Thymus (tissue), 14 donors: ENCODE data around the gene SLC16A2. TPM values are rescaled to one million over a fixed set of nuclear protein-coding genes. Genes with fewer than 3 reads are reported as not detected.

Experiments
- DNase-seq, 9 donors: peaks; one replicate each; pipeline ENCODE4 v3.0.0-alpha.2; 2013; ENCODE audit warnings: low spot score in 9 of 9, low read depth in 6 of 9, missing footprints in 1 of 9
- H3K27ac ChIP-seq, 2 donors: one replicate each; pipeline ENCODE4 v1.5.1; 2013; ENCODE audit warnings: control low read depth in 1 of 2, low read depth in 1 of 2, low read length in 1 of 2, mild to moderate bottlenecking in 1 of 2, moderate library complexity in 1 of 2
- H3K27me3 ChIP-seq, 2 donors: one replicate each; pipeline ENCODE4 v1.5.1; 2013; ENCODE audit warnings: low read length in 1 of 2; ENCODE audit not compliant: control insufficient read depth in 2 of 2, insufficient read depth in 1 of 2
- H3K36me3 ChIP-seq, 2 donors: one replicate each; pipeline ENCODE4 v1.5.1; 2013; ENCODE audit warnings: low read length in 1 of 2, mild to moderate bottlenecking in 1 of 2, moderate library complexity in 1 of 2; ENCODE audit not compliant: control insufficient read depth in 2 of 2, insufficient read depth in 2 of 2
- H3K4me1 ChIP-seq, 2 donors: one replicate each; pipeline ENCODE4 v1.5.1; 2013; ENCODE audit warnings: low read length in 2 of 2; ENCODE audit not compliant: control insufficient read depth in 2 of 2, insufficient read depth in 2 of 2
- H3K4me3 ChIP-seq, 2 donors: one replicate each; pipeline ENCODE4 v1.5.1; 2013; ENCODE audit warnings: low read length in 2 of 2, control low read depth in 1 of 2, mild to moderate bottlenecking in 1 of 2
- H3K9me3 ChIP-seq, 2 donors: one replicate each; pipeline ENCODE4 v1.5.1; 2013; ENCODE audit warnings: low read length in 1 of 2, mild to moderate bottlenecking in 1 of 2; ENCODE audit not compliant: control insufficient read depth in 2 of 2, insufficient read depth in 1 of 2
- WGBS: extraction: QIAGEN DNeasy Blood & Tissue Kit; methylation state at CpG from one replicate; pipeline ENCODE4 v1.1.7; 2013; 5-methylcytosine and 5-hydroxymethylcytosine counted together
- long read RNA-seq, 10 donors: transcript quantifications; one replicate each; lab custom pipeline, GENCODE V29; 2026
- polyA plus RNA-seq: library from polyadenylated mRNA; stranded (reverse); fragments of 200-250 nt; gene quantifications from one replicate; pipeline ENCODE4 v1.2.3, GENCODE V29; 2013
- total RNA-seq: library from RNA; stranded (reverse); fragments of 120-200 nt; gene quantifications from one replicate; pipeline ENCODE4 v1.2.4, GENCODE V29; 2013
- donor health status: healthy.

Gene SLC16A2
- total RNA-seq (0.85 TPM), polyA plus RNA-seq (2.4 TPM)
- long read RNA-seq, donor 1, result 0 reads
- long read RNA-seq, donor 2, full-length matches to known transcripts, result 3 of 3 reads
- long read RNA-seq, donor 2, partial matches to known transcripts, result 0 of 3 reads
- long read RNA-seq, donor 2, other reads (novel, unspliced or antisense), result 0 of 3 reads
- long read RNA-seq, donor 3, result 0 reads
- long read RNA-seq, donor 4, full-length matches to known transcripts, result 1 of 1 reads
- long read RNA-seq, donor 4, partial matches to known transcripts, result 0 of 1 reads
- long read RNA-seq, donor 4, other reads (novel, unspliced or antisense), result 0 of 1 reads
- long read RNA-seq, donor 5, full-length matches to known transcripts, result 2 of 2 reads
- long read RNA-seq, donor 5, partial matches to known transcripts, result 0 of 2 reads
- long read RNA-seq, donor 5, other reads (novel, unspliced or antisense), result 0 of 2 reads
- long read RNA-seq, donor 6, full-length matches to known transcripts, result 1 of 1 reads
- long read RNA-seq, donor 6, partial matches to known transcripts, result 0 of 1 reads
- long read RNA-seq, donor 6, other reads (novel, unspliced or antisense), result 0 of 1 reads
- long read RNA-seq, donor 7, partial matches to known transcripts, result 6 of 6 reads
- long read RNA-seq, donor 7, other reads (novel, unspliced or antisense), result 0 of 6 reads
- long read RNA-seq, donor 8, full-length matches to known transcripts, result 1 of 1 reads
- long read RNA-seq, donor 8, partial matches to known transcripts, result 0 of 1 reads
- long read RNA-seq, donor 8, other reads (novel, unspliced or antisense), result 0 of 1 reads
- long read RNA-seq, donor 9, full-length matches to known transcripts, result 3 of 3 reads
- long read RNA-seq, donor 9, partial matches to known transcripts, result 0 of 3 reads
- long read RNA-seq, donor 9, other reads (novel, unspliced or antisense), result 0 of 3 reads
- long read RNA-seq, donor 10, result 0 reads

GRCh38 chrX:74421036-74421739, at the start of gene SLC16A2:
Gene SLC16A2 (plus strand): TSS chrX:74421493. CDS start chrX:74421638, 145 bp downstream.
- Histone ChIP-seq H3K4me3 (peak within 1 kb of the TSS; percentile 20 to 64), H3K27ac (peak within 1 kb of the TSS in 1 of 2 donors; percentile 36), H3K4me1 (peaks cover 0 to 3% of the 10 kb centered on the region in 2 donors), H3K36me3 (no peaks in the 10 kb centered on the region), H3K9me3 (no peaks in the 10 kb centered on the region), H3K27me3 (peaks cover 0 to 60% of the 10 kb centered on the region in 2 donors)
- under 1% methylated on average over 33 of the region's 33 CpGs for WGBS
- peak in 3 of 9 donors; percentile 6 to 49 (median 18) for DNase-seq

- no peaks in the 10 kb centered on the region for H3K36me3 ChIP-seq
- no peak for DNase-seq
- H3K4me1 ChIP-seq, result no peaks in the 10 kb centered on the region
- no peak overlapping the region for H3K4me3 ChIP-seq
- no peak overlapping the region for H3K27ac ChIP-seq
- H3K27me3 ChIP-seq, result no peaks in the 10 kb centered on the region
- H3K9me3 ChIP-seq, result no peaks in the 10 kb centered on the region
These were observed 49.0 kb upstream of the SLC16A2 start for GRCh38 chrX:74372272-74372671.

GRCh38 chrX:74377282-74377681, 44.0 kb upstream of the SLC16A2 start:
- no peak for DNase-seq
- H3K4me1 ChIP-seq, result no peaks in the 10 kb centered on the region
- WGBS, result 98% methylated on average over 1 of the region's 1 CpG
- no peaks in the 10 kb centered on the region for H3K36me3 ChIP-seq
- H3K27ac ChIP-seq, result no peak overlapping the region
- H3K4me3 ChIP-seq, result no peak overlapping the region
- no peaks in the 10 kb centered on the region for H3K27me3 ChIP-seq
- no peaks in the 10 kb centered on the region for H3K9me3 ChIP-seq

- no peak overlapping the region for H3K4me3 ChIP-seq
- no peaks in the 10 kb centered on the region for H3K27me3 ChIP-seq
- no peak overlapping the region for H3K27ac ChIP-seq
- WGBS, result 42% methylated on average over 2 of the region's 2 CpGs
- H3K9me3 ChIP-seq, result no peaks in the 10 kb centered on the region
- DNase-seq, result peak in 7 of 9 donors; percentile 11 to 64 (median 18)
- no peaks in the 10 kb centered on the region for H3K4me1 ChIP-seq
- H3K36me3 ChIP-seq, result no peaks in the 10 kb centered on the region
These were observed 38.7 kb upstream of the SLC16A2 start for GRCh38 chrX:74382613-74383012.

GRCh38 chrX:74383611-74384010, 37.7 kb upstream of the SLC16A2 start:
- peak in 4 of 9 donors; percentile 0 to 40 (median 2) for DNase-seq
- WGBS, result 53% methylated on average over 2 of the region's 2 CpGs

GRCh38 chrX:74389016-74389722, 32.1 kb upstream of the SLC16A2 start:
- WGBS, result 96% methylated on average over 2 of the region's 2 CpGs
- H3K27me3 ChIP-seq, result no peaks in the 10 kb centered on the region
- no peaks in the 10 kb centered on the region for H3K4me1 ChIP-seq
- no peaks in the 10 kb centered on the region for H3K9me3 ChIP-seq
- no peak for DNase-seq
- H3K36me3 ChIP-seq, result no peaks in the 10 kb centered on the region
- H3K27ac ChIP-seq, result no peak overlapping the region
- H3K4me3 ChIP-seq, result no peak overlapping the region

More at GRCh38 chrX:74383611-74384010, 37.7 kb upstream of the SLC16A2 start:
- Histone ChIP-seq H3K4me1 (no peaks in the 10 kb centered on the region), H3K4me3 (no peak overlapping the region), H3K27me3 (no peaks in the 10 kb centered on the region), H3K36me3 (no peaks in the 10 kb centered on the region), H3K27ac (no peak overlapping the region), H3K9me3 (no peaks in the 10 kb centered on the region)

GRCh38 chrX:74395556-74395955, 25.7 kb upstream of the SLC16A2 start:
- H3K4me1 ChIP-seq, result no peaks in the 10 kb centered on the region

GRCh38 chrX:74405973-74406489, 15.3 kb upstream of the SLC16A2 start:
- Histone ChIP-seq H3K36me3 (no peaks in the 10 kb centered on the region), H3K4me3 (no peak overlapping the region), H3K27ac (no peak overlapping the region), H3K9me3 (no peaks in the 10 kb centered on the region), H3K4me1 (no peaks in the 10 kb centered on the region), H3K27me3 (no peaks in the 10 kb centered on the region)
- no peak for DNase-seq
- WGBS, result 96% methylated on average over 2 of the region's 2 CpGs

More at GRCh38 chrX:74395556-74395955, 25.7 kb upstream of the SLC16A2 start:
- DNase-seq, result no peak
- H3K36me3 ChIP-seq, result no peaks in the 10 kb centered on the region
- H3K27me3 ChIP-seq, result no peaks in the 10 kb centered on the region
- WGBS, result 100% methylated on average over 1 of the region's 1 CpG
- H3K9me3 ChIP-seq, result no peaks in the 10 kb centered on the region
- H3K27ac ChIP-seq, result no peak overlapping the region
- no peak overlapping the region for H3K4me3 ChIP-seq
